H9 (cell line): Measurements from ENCODE around the gene ACER3. TPM values are rescaled to one million over a fixed set of nuclear protein-coding genes. Genes with fewer than 3 reads are reported as not detected.

Experiments used
- DNase-seq: peaks from one replicate; pipeline ENCODE4 v3.0.0-alpha.2; 2017
- H2AFZ ChIP-seq: one replicate; pipeline ENCODE4 v1.6.1; 2013; ENCODE audit warnings: mild to moderate bottlenecking, low read length, control low read depth, moderate library complexity
- H2AK5ac ChIP-seq: 2 replicates; pipeline ENCODE4 v1.6.1; 2013; ENCODE audit warnings: low read length, control low read depth, mixed read lengths; ENCODE audit not compliant: insufficient read length
- H2BK120ac ChIP-seq: one replicate; pipeline ENCODE4 v1.6.1; 2013; ENCODE audit warnings: low read depth, mild to moderate bottlenecking, low read length, control low read depth, inconsistent platforms; ENCODE audit not compliant: poor library complexity, severe bottlenecking
- H2BK12ac ChIP-seq: 2 replicates; pipeline ENCODE4 v1.6.1; 2013; ENCODE audit warnings: low read length, control low read depth, mixed read lengths, low read depth; ENCODE audit not compliant: insufficient read length
- H2BK15ac ChIP-seq: 2 replicates; pipeline ENCODE4 v1.6.1; 2013; ENCODE audit warnings: low read depth, low read length, control low read depth
- H2BK20ac ChIP-seq: one replicate; pipeline ENCODE4 v1.6.1; 2013; ENCODE audit warnings: low read depth, mild to moderate bottlenecking, low read length, control low read depth, inconsistent platforms; ENCODE audit not compliant: poor library complexity, severe bottlenecking
- H2BK5ac ChIP-seq: 2 replicates; pipeline ENCODE4 v1.6.1; 2013; ENCODE audit warnings: low read length, control low read depth, mixed read lengths; ENCODE audit not compliant: insufficient read length
- H3K14ac ChIP-seq: 2 replicates; pipeline ENCODE4 v1.6.1; 2013; ENCODE audit warnings: low read length, control low read depth; ENCODE audit not compliant: insufficient read depth
- H3K18ac ChIP-seq: 2 replicates; pipeline ENCODE4 v1.6.1; 2013; ENCODE audit warnings: low read depth, mild to moderate bottlenecking, mixed read lengths, low read length, control low read depth; ENCODE audit not compliant: insufficient read length
- H3K23ac ChIP-seq: 2 replicates; pipeline ENCODE4 v1.6.1; 2013; ENCODE audit warnings: low read length, control low read depth, mixed read lengths, low read depth; ENCODE audit not compliant: insufficient read length
- H3K23me2 ChIP-seq: 2 replicates; pipeline ENCODE4 v1.6.1; 2013; ENCODE audit warnings: low read depth, mild to moderate bottlenecking, mixed read lengths, low read length, control low read depth; ENCODE audit not compliant: insufficient read length, poor library complexity, severe bottlenecking
- H3K27ac ChIP-seq: 2 replicates; pipeline ENCODE4 v1.5.1; 2013; ENCODE audit warnings: low read length, control low read depth, mixed read lengths, low read depth; ENCODE audit not compliant: insufficient read length
- H3K27me3 ChIP-seq: 2 replicates; pipeline ENCODE4 v1.6.1; 2013; ENCODE audit warnings: low read length, control low read depth, inconsistent platforms; ENCODE audit not compliant: insufficient read depth
- H3K4ac ChIP-seq: 2 replicates; pipeline ENCODE4 v1.6.1; 2013; ENCODE audit warnings: low read depth, mild to moderate bottlenecking, control low read depth, inconsistent platforms, low read length, moderate library complexity
- H3K4me1 ChIP-seq: 2 replicates; pipeline ENCODE4 v1.6.1; 2013; ENCODE audit warnings: low read length, control low read depth, inconsistent platforms; ENCODE audit not compliant: insufficient read depth
- H3K4me2 ChIP-seq: 2 replicates; pipeline ENCODE4 v1.6.1; 2013; ENCODE audit warnings: low read length, control low read depth, mixed read lengths; ENCODE audit not compliant: insufficient read length, insufficient read depth
- H3K56ac ChIP-seq: 2 replicates; pipeline ENCODE4 v1.6.1; 2013; ENCODE audit warnings: low read depth, mild to moderate bottlenecking, mixed read lengths, low read length, control low read depth; ENCODE audit not compliant: insufficient read length
- H3K79me1 ChIP-seq: 2 replicates; pipeline ENCODE4 v1.6.1; 2013; ENCODE audit warnings: low read depth, mild to moderate bottlenecking, moderate library complexity, low read length, control low read depth, inconsistent platforms; ENCODE audit not compliant: insufficient read depth, poor library complexity, severe bottlenecking
- H3K79me2 ChIP-seq: 2 replicates; pipeline ENCODE4 v1.6.1; 2013; ENCODE audit warnings: low read length, control low read depth, inconsistent platforms; ENCODE audit not compliant: insufficient read depth
- H3K9ac ChIP-seq: 2 replicates; pipeline ENCODE4 v1.6.1; 2013; ENCODE audit warnings: low read length, control low read depth, mixed read lengths; ENCODE audit not compliant: insufficient read length; ENCODE audit errors: extremely low read depth
- H3K9me3 ChIP-seq: one replicate; pipeline ENCODE4 v1.6.1; 2013; ENCODE audit warnings: low read depth, low read length, inconsistent platforms; ENCODE audit not compliant: control insufficient read depth
- H3T11ph ChIP-seq: one replicate; pipeline ENCODE4 v1.6.1; 2013; ENCODE audit warnings: mild to moderate bottlenecking, low read length, control low read depth, inconsistent platforms
- H4K20me1 ChIP-seq: one replicate; pipeline ENCODE4 v1.6.1; 2013; ENCODE audit not compliant: control insufficient read depth, insufficient read length, insufficient read depth
- H4K5ac ChIP-seq: 2 replicates; pipeline ENCODE4 v1.6.1; 2013; ENCODE audit warnings: low read depth, mild to moderate bottlenecking, mixed read lengths, low read length, control low read depth; ENCODE audit not compliant: insufficient read length
- H4K8ac ChIP-seq: replicated peaks from 2 replicates; pipeline ENCODE4 v1.6.1; 2013; ENCODE audit warnings: low read length, control low read depth, mixed read lengths, low read depth; ENCODE audit not compliant: insufficient read length
- H4K91ac ChIP-seq: 2 replicates; pipeline ENCODE4 v1.6.1; 2013; ENCODE audit warnings: low read depth, mild to moderate bottlenecking, moderate library complexity, mixed read lengths, low read length, control low read depth; ENCODE audit not compliant: insufficient read length
- H3K27ac Mint-ChIP-seq, 3 experiments: 2 replicates in 2 of 3; 3 replicates in 1 of 3; pipeline ENCODE4 v1.8.0; 2020 to 2021; ENCODE audit warnings: mixed read lengths in 3 of 3, mild to moderate bottlenecking in 1 of 3, moderate library complexity in 1 of 3
- H3K27me3 Mint-ChIP-seq: 2 replicates; pipeline ENCODE4 v1.8.0; 2021; ENCODE audit warnings: low read depth, mild to moderate bottlenecking, moderate library complexity, mixed read lengths
- H3K36me3 Mint-ChIP-seq, 3 experiments: 2 replicates in 2 of 3; 3 replicates in 1 of 3; pipeline ENCODE4 v1.8.0; 2020 to 2021; ENCODE audit warnings: low read depth in 3 of 3, mixed read lengths in 3 of 3; ENCODE audit not compliant: insufficient read depth in 1 of 3
- H3K4me1 Mint-ChIP-seq, 2 experiments: 2 replicates each; pipeline ENCODE4 v1.8.0; 2020; ENCODE audit warnings: mixed read lengths in 2 of 2
- H3K4me3 Mint-ChIP-seq, 2 experiments: 2 replicates in 1 of 2; 3 replicates in 1 of 2; pipeline ENCODE4 v1.8.0; 2020 to 2021; ENCODE audit warnings: mild to moderate bottlenecking in 2 of 2, mixed read lengths in 2 of 2, moderate library complexity in 1 of 2
- H3K9me3 Mint-ChIP-seq, 2 experiments: 2 replicates in 1 of 2; 3 replicates in 1 of 2; pipeline ENCODE4 v1.8.0; 2020; ENCODE audit warnings: mild to moderate bottlenecking in 2 of 2, mixed read lengths in 2 of 2, moderate library complexity in 1 of 2
- WGBS: extraction: QIAGEN DNeasy Blood & Tissue Kit; methylation state at CpG from one replicate; pipeline ENCODE4 v1.1.7; 2013; ENCODE audit warnings: missing lambda C conversion rate, low lambda C conversion rate, mixed read lengths; ENCODE audit not compliant: insufficient read length; ENCODE audit errors: extremely low coverage; 5-methylcytosine and 5-hydroxymethylcytosine counted together
- total RNA-seq: library from RNA; stranded (reverse); gene quantifications from 2 replicates; pipeline ENCODE4 v1.2.1, GENCODE V29; 2021
- TF ChIP-seq, protein P1 (sequence below): fragments of 200-600 bp; sonication (generic); conservative IDR thresholded peaks from 3 replicates; pipeline ENCODE4 v1.8.0; 2021; ENCODE audit warnings: antibody characterized with exemption, mild to moderate bottlenecking

ACER3 gene
- total RNA-seq, 1 experiment from 2014 or later = 14.7 TPM

GRCh38 chr11:77065878-77066228, 205.1 kb downstream of the ACER3 start:
- peaks cover 12 to 19% of the 10 kb centered on the region in 2 experiments for H3K4me1 Mint-ChIP-seq
- WGBS = no CpG with 5 or more reads among the region's 14 CpGs
- H3K27ac ChIP-seq = no peak overlapping the region

More at GRCh38 chr11:77065878-77066228, 205.1 kb downstream of the ACER3 start:
- Histone ChIP-seq H3T11ph (no peak overlapping the region), H4K91ac (no peak overlapping the region), H3K9ac (peak overlapping the region; percentile 6), H3K4me1 (no peaks in the 10 kb centered on the region), H3K56ac (no peak overlapping the region), H4K5ac (no peak overlapping the region), H2BK12ac (no peak overlapping the region), H4K8ac (no peak overlapping the region), H3K18ac (no peak overlapping the region), H3K23me2 (peaks cover 10% of the 10 kb centered on the region), H2BK5ac (no peak overlapping the region), H3K23ac (no peak overlapping the region), H3K27me3 (no peaks in the 10 kb centered on the region), H3K9me3 (no peaks in the 10 kb centered on the region), H2BK15ac (no peak overlapping the region), H3K79me2 (0 out of 2 replicates have a peak, but pooled peaks cover 2% of the 10 kb centered on the region), H2AFZ (no peak overlapping the region), H3K4me2 (peak overlapping the region; percentile 70), H3K14ac (no peak overlapping the region; the same call in 1 of the 2 replicates), H2BK120ac (no peak overlapping the region), H2AK5ac (no peak overlapping the region), H2BK20ac (no peak overlapping the region), H4K20me1 (no peaks in the 10 kb centered on the region), H3K4ac (no peak overlapping the region), H3K79me1 (no peaks in the 10 kb centered on the region)
- H3K4me3 Mint-ChIP-seq = peak overlapping the region; percentile 70 to 82
- no peak overlapping the region; a peak in 1 of 7 replicates for H3K27ac Mint-ChIP-seq
- H3K9me3 Mint-ChIP-seq = peaks cover 6 to 7% of the 10 kb centered on the region in 2 experiments; a peak in 2 of 5 replicates
- TF ChIP-seq, protein P1, sequence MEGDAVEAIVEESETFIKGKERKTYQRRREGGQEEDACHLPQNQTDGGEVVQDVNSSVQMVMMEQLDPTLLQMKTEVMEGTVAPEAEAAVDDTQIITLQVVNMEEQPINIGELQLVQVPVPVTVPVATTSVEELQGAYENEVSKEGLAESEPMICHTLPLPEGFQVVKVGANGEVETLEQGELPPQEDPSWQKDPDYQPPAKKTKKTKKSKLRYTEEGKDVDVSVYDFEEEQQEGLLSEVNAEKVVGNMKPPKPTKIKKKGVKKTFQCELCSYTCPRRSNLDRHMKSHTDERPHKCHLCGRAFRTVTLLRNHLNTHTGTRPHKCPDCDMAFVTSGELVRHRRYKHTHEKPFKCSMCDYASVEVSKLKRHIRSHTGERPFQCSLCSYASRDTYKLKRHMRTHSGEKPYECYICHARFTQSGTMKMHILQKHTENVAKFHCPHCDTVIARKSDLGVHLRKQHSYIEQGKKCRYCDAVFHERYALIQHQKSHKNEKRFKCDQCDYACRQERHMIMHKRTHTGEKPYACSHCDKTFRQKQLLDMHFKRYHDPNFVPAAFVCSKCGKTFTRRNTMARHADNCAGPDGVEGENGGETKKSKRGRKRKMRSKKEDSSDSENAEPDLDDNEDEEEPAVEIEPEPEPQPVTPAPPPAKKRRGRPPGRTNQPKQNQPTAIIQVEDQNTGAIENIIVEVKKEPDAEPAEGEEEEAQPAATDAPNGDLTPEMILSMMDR = no peak
- peaks cover 19% of the 10 kb centered on the region for H3K27me3 Mint-ChIP-seq
- peak; percentile 43 for DNase-seq
- H3K36me3 Mint-ChIP-seq = no peaks in the 10 kb centered on the region
